HUES6 (cell line): ENCODE data around the gene RGL3.
"Not testable (repeated sequence)": the region's sequence is repeated elsewhere in the genome, so short reads cannot be mapped to it uniquely, and the experiment has no call there.

Source experiments
- H3K27ac ChIP-seq: 2 replicates; pipeline ENCODE4 v1.7.0; 2013; ENCODE audit warnings: low read depth, mild to moderate bottlenecking, low read length, inconsistent platforms
- H3K27me3 ChIP-seq: 2 replicates; pipeline ENCODE4 v1.6.1; 2013; ENCODE audit warnings: low read length; ENCODE audit not compliant: control insufficient read depth, insufficient read depth
- H3K36me3 ChIP-seq: 2 replicates; pipeline ENCODE4 v1.6.1; 2013; ENCODE audit warnings: low read length; ENCODE audit not compliant: control insufficient read depth, insufficient read depth
- H3K4me1 ChIP-seq: 2 replicates; pipeline ENCODE4 v1.6.1; 2013; ENCODE audit warnings: low read length; ENCODE audit not compliant: control insufficient read depth, insufficient read depth
- H3K4me3 ChIP-seq: 2 replicates; pipeline ENCODE4 v1.5.1; 2013; ENCODE audit warnings: low read depth, low read length
- H3K9ac ChIP-seq: one replicate; pipeline ENCODE4 v1.6.1; 2013; ENCODE audit warnings: mild to moderate bottlenecking, low read length
- H3K9me3 ChIP-seq: 2 replicates; pipeline ENCODE4 v1.6.1; 2013; ENCODE audit warnings: low read depth, low read length; ENCODE audit not compliant: control insufficient read depth, insufficient read depth

RGL3 gene, protein sequence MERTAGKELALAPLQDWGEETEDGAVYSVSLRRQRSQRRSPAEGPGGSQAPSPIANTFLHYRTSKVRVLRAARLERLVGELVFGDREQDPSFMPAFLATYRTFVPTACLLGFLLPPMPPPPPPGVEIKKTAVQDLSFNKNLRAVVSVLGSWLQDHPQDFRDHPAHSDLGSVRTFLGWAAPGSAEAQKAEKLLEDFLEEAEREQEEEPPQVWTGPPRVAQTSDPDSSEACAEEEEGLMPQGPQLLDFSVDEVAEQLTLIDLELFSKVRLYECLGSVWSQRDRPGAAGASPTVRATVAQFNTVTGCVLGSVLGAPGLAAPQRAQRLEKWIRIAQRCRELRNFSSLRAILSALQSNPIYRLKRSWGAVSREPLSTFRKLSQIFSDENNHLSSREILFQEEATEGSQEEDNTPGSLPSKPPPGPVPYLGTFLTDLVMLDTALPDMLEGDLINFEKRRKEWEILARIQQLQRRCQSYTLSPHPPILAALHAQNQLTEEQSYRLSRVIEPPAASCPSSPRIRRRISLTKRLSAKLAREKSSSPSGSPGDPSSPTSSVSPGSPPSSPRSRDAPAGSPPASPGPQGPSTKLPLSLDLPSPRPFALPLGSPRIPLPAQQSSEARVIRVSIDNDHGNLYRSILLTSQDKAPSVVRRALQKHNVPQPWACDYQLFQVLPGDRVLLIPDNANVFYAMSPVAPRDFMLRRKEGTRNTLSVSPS

DNA sequence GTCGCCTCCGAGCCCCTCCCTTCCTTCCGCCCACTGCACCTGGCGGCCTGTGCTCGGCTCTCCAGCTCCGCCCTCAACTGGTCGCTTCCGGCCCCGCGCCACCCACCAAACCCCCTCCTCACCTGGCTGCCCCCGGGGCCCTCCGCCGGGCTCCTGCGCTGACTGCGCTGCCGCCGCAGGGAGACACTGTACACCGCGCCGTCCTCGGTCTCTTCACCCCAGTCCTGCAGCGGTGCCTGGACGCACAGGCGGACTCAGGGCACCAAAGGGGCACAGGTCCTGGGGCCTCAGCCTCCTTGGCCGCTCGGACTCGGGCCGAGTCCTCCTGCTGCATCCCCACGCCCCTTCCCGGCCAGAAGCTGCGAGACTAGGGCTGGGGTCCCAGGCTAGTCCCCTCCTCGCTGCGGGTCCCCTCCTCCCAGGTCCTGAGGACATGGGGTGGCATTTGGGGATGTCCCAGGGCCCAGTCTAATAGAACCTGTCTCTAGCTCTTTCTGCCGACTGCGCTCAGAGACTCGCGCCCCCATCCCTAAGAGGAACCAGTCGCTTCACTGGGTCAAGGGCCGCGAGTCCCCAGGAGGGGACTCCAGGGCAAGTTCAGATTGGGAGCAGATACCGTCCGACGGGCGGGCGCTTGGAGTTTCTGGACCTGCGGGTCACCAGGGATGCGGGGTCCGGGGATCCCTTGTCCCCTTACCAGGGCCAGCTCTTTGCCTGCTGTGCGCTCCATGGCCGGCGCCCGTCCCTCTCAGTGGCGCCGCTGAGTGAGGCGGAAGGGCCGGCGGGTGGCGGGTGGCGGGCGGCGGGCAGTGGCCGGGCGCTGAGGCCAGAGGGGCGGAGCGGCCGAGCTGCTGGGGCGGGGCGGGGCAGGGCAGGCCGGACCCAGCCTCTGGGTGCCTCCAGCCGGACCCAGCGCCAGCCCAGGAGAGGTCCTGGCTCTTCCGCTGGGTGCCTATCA, at the start of gene RGL3:
TSS of gene RGL3 (minus strand) at position 766 of the 958 bp plus-strand sequence. CDS start at position 730, 36 bp downstream.
- Histone ChIP-seq H3K27me3 (peaks cover 62% of the 10 kb centered on the region), H3K4me1 (peaks cover 16% of the 10 kb centered on the region; the same call in 1 of the 2 replicates), H3K9me3 (no peaks in the 10 kb centered on the region), H3K4me3 (peak within 1 kb of the TSS; percentile 99), H3K9ac (peak within 1 kb of the TSS; percentile 74), H3K27ac (0 out of 2 replicates have a peak within 1 kb of the TSS, but pooled peaks have one; percentile 56), H3K36me3 (no peaks in the 10 kb centered on the region)

DNA sequence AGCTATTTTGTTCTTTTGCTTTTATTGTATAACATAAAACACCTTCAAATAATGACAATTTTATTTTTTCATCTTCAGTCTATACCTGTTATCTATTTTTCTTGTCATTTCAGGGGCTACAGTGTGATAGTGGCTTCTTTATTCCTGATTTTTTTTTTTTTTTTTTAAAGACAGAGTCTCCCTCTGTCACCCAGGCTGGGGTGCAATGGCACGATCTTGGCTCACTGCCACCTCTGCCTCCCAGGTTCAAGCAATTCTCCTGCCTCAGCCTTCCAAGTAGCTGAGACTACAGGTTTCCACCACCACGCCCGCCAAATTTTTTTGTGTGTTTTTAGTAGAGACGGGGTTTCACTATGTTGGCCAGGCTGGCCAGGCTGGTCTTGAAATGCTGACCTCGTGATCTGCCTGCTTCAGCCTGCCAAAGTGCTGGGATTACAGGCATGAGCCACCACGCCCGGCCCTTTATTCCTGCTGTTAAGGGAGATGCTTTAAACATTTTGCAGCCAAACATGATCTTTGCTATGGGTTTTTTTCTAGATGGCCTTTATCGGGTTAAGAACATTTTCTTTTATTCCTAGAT, 49.2 kb upstream of the RGL3 start:
- H3K9ac ChIP-seq, H3K36me3 ChIP-seq, H3K4me1 ChIP-seq, H3K4me3 ChIP-seq, H3K9me3 ChIP-seq, H3K27me3 ChIP-seq, H3K27ac ChIP-seq: not testable (repeated sequence)

DNA sequence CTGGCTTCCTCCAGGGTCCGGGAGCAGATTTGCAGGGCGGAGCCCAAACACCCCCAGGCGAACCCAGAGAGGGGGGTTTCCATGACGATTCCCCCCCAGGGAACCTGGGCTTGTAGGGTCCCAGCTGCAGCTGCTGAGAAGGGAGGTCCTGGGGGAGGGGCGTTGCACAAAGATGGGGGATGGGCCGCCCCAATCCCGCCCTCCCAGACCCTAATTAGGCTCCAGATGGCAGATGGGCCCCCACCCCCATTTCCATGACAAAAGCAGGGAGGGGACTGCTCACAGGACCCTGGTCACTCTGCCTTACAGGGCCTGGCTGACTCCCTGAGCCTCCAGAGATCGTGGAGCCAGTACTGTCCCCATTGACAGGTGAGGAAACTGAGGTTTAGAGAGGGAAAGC, 46.5 kb upstream of the RGL3 start:
- Histone ChIP-seq H3K27ac (no peak overlapping the region), H3K4me3 (no peak overlapping the region), H3K36me3 (no peaks in the 10 kb centered on the region), H3K9me3 (no peaks in the 10 kb centered on the region), H3K9ac (no peak overlapping the region), H3K4me1 (peaks cover 8% of the 10 kb centered on the region), H3K27me3 (no peaks in the 10 kb centered on the region)

DNA sequence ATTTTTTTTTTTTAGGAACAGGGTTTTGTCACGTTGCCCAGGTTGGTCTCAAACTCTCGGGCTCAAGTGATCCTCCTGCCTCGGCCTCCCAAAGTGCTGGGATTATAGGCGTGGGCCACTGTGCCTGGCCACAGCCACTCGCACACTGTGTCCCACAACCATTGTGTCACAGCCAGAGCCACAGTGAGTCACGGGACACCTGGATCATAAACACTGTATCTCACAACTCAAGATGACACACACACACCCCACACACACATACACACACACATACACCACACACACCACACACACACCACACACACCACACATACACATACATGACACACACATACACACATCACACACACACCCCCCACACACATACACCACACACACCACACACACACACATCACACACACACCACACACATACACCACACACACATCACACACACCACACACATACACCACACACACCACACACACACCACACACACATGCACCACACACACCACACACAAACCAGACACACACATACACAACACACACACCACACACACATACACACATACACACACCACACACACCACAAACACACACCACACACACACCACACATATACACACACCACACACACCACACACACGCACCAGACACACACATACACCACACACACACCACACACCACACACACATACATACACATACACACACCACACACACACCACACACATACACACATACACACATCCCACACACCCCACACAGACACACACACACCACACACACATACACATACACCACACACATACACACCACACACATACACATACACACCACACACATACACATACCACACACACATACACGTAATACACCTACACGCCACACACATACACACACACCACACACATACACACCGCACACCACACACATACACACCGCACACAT, 45.5 kb upstream of the RGL3 start:
- H3K9ac ChIP-seq = no peak overlapping the region
- H3K27ac ChIP-seq = no peak overlapping the region
- H3K36me3 ChIP-seq = no peaks in the 10 kb centered on the region
- peaks cover 8% of the 10 kb centered on the region for H3K4me1 ChIP-seq
- no peak overlapping the region for H3K4me3 ChIP-seq
- no peaks in the 10 kb centered on the region for H3K9me3 ChIP-seq
- H3K27me3 ChIP-seq = no peaks in the 10 kb centered on the region

DNA sequence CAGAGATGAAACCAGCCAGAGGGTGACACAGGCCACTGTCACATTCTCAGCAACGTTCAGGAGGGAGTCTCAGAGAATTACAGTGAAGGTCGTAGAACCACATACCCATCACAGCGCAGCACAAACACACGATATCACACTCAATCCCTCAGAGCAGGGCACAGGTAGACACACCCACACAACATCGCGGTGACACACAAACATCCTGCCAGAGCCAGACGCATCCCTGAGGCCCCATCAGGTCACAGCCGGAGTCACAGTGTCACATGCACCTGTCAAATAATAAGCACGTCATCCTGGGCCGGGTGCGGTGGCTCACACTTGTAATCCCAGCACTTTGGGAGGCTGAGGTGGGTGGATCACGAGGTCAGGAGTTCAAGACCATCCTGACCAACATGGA, 44.3 kb upstream of the RGL3 start:
- H3K27me3 ChIP-seq = no peaks in the 10 kb centered on the region
- peaks cover 8% of the 10 kb centered on the region for H3K4me1 ChIP-seq
- no peak overlapping the region for H3K27ac ChIP-seq
- no peak overlapping the region for H3K9ac ChIP-seq
- H3K4me3 ChIP-seq = no peak overlapping the region
- no peaks in the 10 kb centered on the region for H3K9me3 ChIP-seq
- H3K36me3 ChIP-seq = no peaks in the 10 kb centered on the region

DNA sequence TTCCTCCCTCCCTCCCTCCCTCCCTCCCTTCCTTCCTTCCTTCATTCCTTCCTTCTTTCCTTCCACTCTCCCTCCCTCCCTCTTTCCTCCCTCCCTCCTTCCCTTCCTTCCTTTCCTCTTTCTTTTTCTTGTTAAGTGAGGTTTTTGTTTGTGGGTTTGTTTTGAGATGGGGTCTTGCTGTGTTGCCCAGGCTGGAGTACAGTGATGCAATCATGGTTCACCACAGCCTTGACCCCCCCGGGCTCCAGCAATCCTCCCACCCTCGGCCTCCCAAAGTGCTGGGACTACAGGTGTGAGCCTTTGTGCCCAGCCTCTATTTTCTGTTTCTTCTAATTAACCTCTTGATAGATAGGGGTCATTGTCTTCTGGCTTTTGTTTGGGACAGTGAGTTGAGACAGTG, 42.3 kb upstream of the RGL3 start:
- Histone ChIP-seq H3K9ac (no peak overlapping the region), H3K27ac (no peak overlapping the region), H3K27me3 (no peaks in the 10 kb centered on the region), H3K4me1 (peaks cover 14% of the 10 kb centered on the region), H3K4me3 (no peak overlapping the region), H3K9me3 (no peaks in the 10 kb centered on the region), H3K36me3 (no peaks in the 10 kb centered on the region)

DNA sequence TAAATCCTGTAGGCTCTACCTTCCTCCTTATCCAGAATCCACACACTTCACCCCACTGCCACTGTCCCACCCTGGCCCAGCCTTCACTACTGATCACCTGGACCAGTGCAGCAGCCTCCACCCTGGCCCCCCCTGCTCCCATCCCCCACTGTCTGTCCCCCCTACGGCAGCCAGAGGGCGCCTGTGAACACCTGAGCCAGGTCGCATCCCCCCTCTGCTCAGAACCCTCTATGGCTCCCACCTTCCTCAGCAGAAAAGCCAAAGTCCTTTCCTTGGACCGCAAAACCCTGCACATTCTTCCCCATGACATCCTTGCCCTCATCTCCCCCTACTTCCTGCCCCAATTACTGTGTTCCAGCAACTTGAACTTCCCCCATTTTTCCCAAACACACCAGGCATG, 41.1 kb upstream of the RGL3 start:
- no peak overlapping the region for H3K4me3 ChIP-seq
- no peak overlapping the region for H3K9ac ChIP-seq
- no peaks in the 10 kb centered on the region for H3K36me3 ChIP-seq
- H3K27me3 ChIP-seq = no peaks in the 10 kb centered on the region
- no peaks in the 10 kb centered on the region for H3K9me3 ChIP-seq
- peaks cover 6% of the 10 kb centered on the region for H3K4me1 ChIP-seq
- no peak overlapping the region for H3K27ac ChIP-seq

DNA sequence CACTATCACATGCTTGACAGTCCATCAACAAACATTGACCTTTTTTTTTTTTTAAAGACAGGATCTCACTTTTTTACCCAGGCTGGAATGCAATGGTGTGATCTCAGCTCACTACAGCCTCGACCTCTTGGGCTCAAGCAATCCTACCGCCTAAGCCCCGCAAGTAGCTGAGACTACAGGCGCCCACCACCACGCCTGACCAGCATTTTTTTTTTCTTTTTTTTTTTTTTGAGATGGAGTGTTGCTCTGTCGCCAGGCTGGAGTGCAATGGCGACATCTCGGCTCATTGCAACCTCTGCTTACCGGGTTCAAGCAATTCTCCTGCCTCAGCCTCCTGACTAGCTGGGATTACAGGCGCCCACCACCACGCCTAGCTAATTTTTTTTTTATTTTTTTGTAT, 39.8 kb upstream of the RGL3 start:
- not testable (repeated sequence) for H3K27me3 ChIP-seq, H3K4me3 ChIP-seq, H3K4me1 ChIP-seq, H3K9ac ChIP-seq, H3K9me3 ChIP-seq, H3K27ac ChIP-seq, H3K36me3 ChIP-seq

DNA sequence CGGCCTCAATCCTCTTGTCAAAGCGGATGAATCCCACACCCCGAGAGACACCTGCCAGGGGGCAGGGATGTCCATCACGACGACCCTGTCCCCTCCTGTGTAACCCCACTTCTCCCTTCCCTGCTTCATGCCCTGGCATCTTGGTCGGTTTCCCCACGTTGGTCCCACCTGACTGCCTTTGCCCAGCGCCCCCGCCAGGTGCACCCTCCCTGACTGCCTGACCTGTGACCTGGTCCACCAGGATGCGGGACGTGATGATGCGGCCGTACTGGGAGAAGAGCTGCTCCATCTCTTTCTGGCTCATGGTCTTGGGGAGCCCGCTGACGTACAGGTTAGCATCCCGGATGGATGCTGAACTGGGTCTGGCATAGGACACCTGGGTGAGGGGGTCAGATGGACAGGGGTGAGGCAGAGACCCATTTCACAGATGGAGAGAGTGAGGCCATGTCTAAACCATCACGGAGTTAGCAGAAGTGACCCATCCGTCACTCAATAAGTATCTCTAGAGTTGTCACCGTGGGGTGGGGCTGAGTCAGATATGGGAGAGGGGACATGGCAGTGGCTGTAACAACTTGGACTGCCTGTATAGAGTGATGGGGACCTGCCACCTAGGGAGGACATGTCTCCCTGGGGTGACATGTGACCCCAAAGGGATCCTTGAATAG, 39.3 kb upstream of the RGL3 start:
- Histone ChIP-seq H3K9me3 (no peaks in the 10 kb centered on the region), H3K27ac (no peak overlapping the region), H3K4me1 (peaks cover 8% of the 10 kb centered on the region), H3K4me3 (no peak overlapping the region), H3K9ac (no peak overlapping the region), H3K27me3 (no peaks in the 10 kb centered on the region), H3K36me3 (no peaks in the 10 kb centered on the region)
